HepG2 (cell line): ENCODE data around the gene KRCC1. TPM values are rescaled to one million over a fixed set of nuclear protein-coding genes. Genes with fewer than 3 reads are reported as not detected.
A peak's percentile ranks its signal among the peaks of the same experiment; 100 is the strongest.

ENCODE experiments used
- ATAC-seq: fragments of 200-7000 bp; cut with Tn5 transposase; 3 replicates; pipeline ENCODE4 v1.9.1; 2020; ENCODE audit warnings: mild to moderate bottlenecking, moderate library complexity
- BruUV-seq: library from RNA; stranded (reverse); fragments of 400-500 nt; replicated peaks from 2 replicates; lab custom pipeline; 2021; lab: Mats Ljungman, UMichigan
- CTCF ChIA-PET: fragments of 300-600 bp; formaldehyde crosslinking; extraction: SDS; loops from one replicate; lab custom pipeline; 2021; ENCODE audit warnings: low total read pairs, inconsistent platforms, low intra/inter-chr PET ratio; lab: Yijun Ruan, JAX
- POLR2A ChIA-PET: fragments of 350-600 bp; sonication (Branson Sonifier 250); formaldehyde crosslinking; loops from one replicate; lab custom pipeline; 2020; ENCODE audit warnings: antibody characterized with exemption, inconsistent platforms; lab: Yijun Ruan, JAX
- DNase-seq: peaks from one replicate; pipeline ENCODE4 v3.0.0-alpha.2; 2015; ENCODE audit warnings: low spot score
- FAIRE-seq: peaks from 3 replicates; lab custom pipeline; 2011; peaks lifted over from hg19 to GRCh38; lab: Jason Lieb, UNC
- H2AFZ ChIP-seq: one replicate; pipeline ENCODE4 v1.6.1; 2011; ENCODE audit warnings: low read length, inconsistent platforms
- H3K27ac ChIP-seq: fragments of 300-600 bp; 3 replicates; pipeline ENCODE4 v1.8.0; 2011; ENCODE audit warnings: mixed run types, mild to moderate bottlenecking, mixed read lengths, low read length, inconsistent platforms; ENCODE audit not compliant: insufficient read depth; ENCODE audit errors: extremely low read length
- H3K27me3 ChIP-seq, 2 experiments: fragments of 200-600 bp in 1 of 2; 2 replicates in 1 of 2; 3 replicates in 1 of 2; pipeline versions ENCODE4 v1.6.0 to v1.8.0; 2011; ENCODE audit warnings: low read length in 2 of 2, mild to moderate bottlenecking in 2 of 2, moderate library complexity in 2 of 2, inconsistent platforms in 1 of 2; ENCODE audit not compliant: insufficient read depth in 2 of 2, control insufficient read depth in 1 of 2
- H3K36me3 ChIP-seq, 2 experiments: fragments of 200-600 bp in 1 of 2; replicated peaks in 1 of 2; 2 replicates in 1 of 2; 3 replicates in 1 of 2; pipeline versions ENCODE4 v1.5.1 to v1.8.0; 2011; ENCODE audit warnings: low read length in 2 of 2, inconsistent platforms in 1 of 2; ENCODE audit not compliant: insufficient read depth in 2 of 2, control insufficient read depth in 1 of 2
- H3K4me1 ChIP-seq: 2 replicates; pipeline ENCODE4 v1.5.1; 2012; ENCODE audit warnings: low read length, inconsistent platforms; ENCODE audit not compliant: insufficient read depth
- H3K4me2 ChIP-seq: 2 replicates; pipeline ENCODE4 v1.6.0; 2011; ENCODE audit warnings: low read depth, low read length, inconsistent platforms
- H3K4me3 ChIP-seq, 3 experiments: fragments of 200-600 bp in 1 of 3; sonication (generic), shearing (Covaris generic) in 1 of 3; replicated peaks in 1 of 3; 2 replicates each; pipeline ENCODE4 v1.5.1; 2011 to 2016; ENCODE audit warnings: low read length in 3 of 3, inconsistent platforms in 2 of 3, low read depth in 2 of 3, mild to moderate bottlenecking in 2 of 3, control low read depth in 1 of 3, mixed read lengths in 1 of 3; ENCODE audit not compliant: insufficient read depth in 1 of 3
- H3K79me2 ChIP-seq: one replicate; pipeline ENCODE4 v1.6.1; 2011; ENCODE audit warnings: low read length, inconsistent platforms; ENCODE audit not compliant: insufficient read depth
- H3K9ac ChIP-seq: 2 replicates; pipeline ENCODE4 v1.6.0; 2011; ENCODE audit warnings: mild to moderate bottlenecking, low read depth, low read length, inconsistent platforms; ENCODE audit not compliant: insufficient read depth
- H3K9me3 ChIP-seq: 2 replicates; pipeline ENCODE4 v1.5.1; 2012; ENCODE audit warnings: mild to moderate bottlenecking, low read length
- H4K20me1 ChIP-seq: 2 replicates; pipeline ENCODE4 v1.6.0; 2011; ENCODE audit warnings: inconsistent platforms, mild to moderate bottlenecking, low read length, moderate library complexity; ENCODE audit not compliant: insufficient read depth
- CHCHD3 ChIP-seq: sonication (generic); formaldehyde crosslinking; IDR thresholded peaks from 2 replicates; pipeline ENCODE4 v1.8.0; 2022; ENCODE audit warnings: mild to moderate bottlenecking, missing genetic modification reagents, moderate library complexity
- ESRRA ChIP-seq: sonication (generic); formaldehyde crosslinking; IDR thresholded peaks from 2 replicates; pipeline ENCODE4 v1.5.1; 2020; ENCODE audit warnings: mild to moderate bottlenecking, low read depth, missing genetic modification reagents
- KAT8 ChIP-seq: IDR thresholded peaks from 2 replicates; pipeline ENCODE4 v1.6.1; 2016; ENCODE audit warnings: missing genetic modification reagents, missing compliant biosample characterization
- MYNN ChIP-seq: sonication (generic); formaldehyde crosslinking; IDR thresholded peaks from 2 replicates; pipeline ENCODE4 v1.4.0; 2020; ENCODE audit warnings: mild to moderate bottlenecking, low read depth, missing genetic modification reagents
- SMC3 ChIP-seq: IDR thresholded peaks from 2 replicates; pipeline ENCODE4 v1.6.1; 2011; ENCODE audit warnings: low read length, improper control_type of control experiment
- SP140L ChIP-seq: sonication (generic); formaldehyde crosslinking; IDR thresholded peaks from 2 replicates; pipeline ENCODE4 v1.4.0; 2020; ENCODE audit warnings: missing genetic modification reagents, borderline replicate concordance
- STAG1 ChIP-seq: sonication (generic); formaldehyde crosslinking; IDR thresholded peaks from 2 replicates; pipeline ENCODE4 v1.4.0; 2020; ENCODE audit warnings: missing genetic modification reagents
- ZNF543 ChIP-seq: sonication (generic); formaldehyde crosslinking; IDR thresholded peaks from 2 replicates; pipeline ENCODE4 v1.4.0; 2020; ENCODE audit warnings: mild to moderate bottlenecking, missing genetic modification reagents
- ZNF564 ChIP-seq: sonication (generic); formaldehyde crosslinking; IDR thresholded peaks from 2 replicates; pipeline ENCODE4 v1.8.1; 2023; ENCODE audit warnings: mild to moderate bottlenecking, missing genetic modification reagents
- ZSCAN31 ChIP-seq: sonication (generic); formaldehyde crosslinking; IDR thresholded peaks from 2 replicates; pipeline ENCODE4 v1.5.0; 2020; ENCODE audit warnings: low read depth, mild to moderate bottlenecking, missing genetic modification reagents
- WGBS: methylation state at CpG from one replicate; pipeline ENCODE4 v1.1.6; 2017; ENCODE audit warnings: low lambda C conversion rate; 5-methylcytosine and 5-hydroxymethylcytosine counted together
- in situ Hi-C: cut with HindIII; loops from 2 replicates; pipeline ENCODE4 v1.10.0; 2017; ENCODE audit warnings: low pct_unique_long_range_greater_than_20kb; ENCODE audit not compliant: extremely low pct_ligation_motif_present
- intact Hi-C: fragments of 100-400 bp; cut with micrococcal nuclease; formaldehyde crosslinking; loops from one replicate; pipeline ENCODE4 v1.10.0; 2022; ENCODE audit not compliant: unreplicated experiment
- polyA plus RNA-seq, 8 experiments: library from polyadenylated mRNA; depleted of rRNA in 3 of 8; stranded (reverse) in 7 of 8; unstranded in 1 of 8; fragments of >200 nt; fragmentation: Illumina TruSeq in 4 of 8; extraction: Trizol in 4 of 8; gene quantifications; 2 replicates each; pipeline versions ENCODE4 v1.2.1 to v1.2.3, GENCODE V29; 2011 to 2016; ENCODE audit warnings: low read depth in 4 of 8, missing spikeins in 1 of 8, mixed read lengths in 1 of 8; ENCODE audit not compliant: insufficient read depth in 1 of 8
- total RNA-seq, 5 experiments: library from RNA; depleted of rRNA; stranded (reverse); fragments of >200 nt; fragmentation: Illumina TruSeq; extraction: Trizol; gene quantifications; 2 replicates each; pipeline ENCODE4 v1.2.3, GENCODE V29; 2016; ENCODE audit warnings: low read depth in 1 of 5
- TF ChIP-seq, protein P1 (sequence below): sonication (generic); formaldehyde crosslinking; IDR thresholded peaks from 2 replicates; pipeline ENCODE4 v1.5.0; 2020; ENCODE audit warnings: mild to moderate bottlenecking, missing genetic modification reagents, moderate library complexity
- TF ChIP-seq, protein P2 (sequence below): IDR thresholded peaks from 2 replicates; pipeline ENCODE4 v1.6.1; 2016; ENCODE audit warnings: control low read depth
- TF ChIP-seq, protein P3 (sequence below): IDR thresholded peaks from 2 replicates; pipeline ENCODE4 v1.6.1; 2016
- TF ChIP-seq, protein P4 (sequence below): sonication (generic); formaldehyde crosslinking; IDR thresholded peaks from 2 replicates; pipeline ENCODE4 v1.4.0; 2020; ENCODE audit warnings: missing genetic modification reagents

KRCC1 gene
- total and polyA plus RNA-seq, 2 of the 13 experiments (the other 11 are each of a cell fraction or from before 2014, with no cell fraction given) = 6.5 to 7.7 TPM

DNA sequence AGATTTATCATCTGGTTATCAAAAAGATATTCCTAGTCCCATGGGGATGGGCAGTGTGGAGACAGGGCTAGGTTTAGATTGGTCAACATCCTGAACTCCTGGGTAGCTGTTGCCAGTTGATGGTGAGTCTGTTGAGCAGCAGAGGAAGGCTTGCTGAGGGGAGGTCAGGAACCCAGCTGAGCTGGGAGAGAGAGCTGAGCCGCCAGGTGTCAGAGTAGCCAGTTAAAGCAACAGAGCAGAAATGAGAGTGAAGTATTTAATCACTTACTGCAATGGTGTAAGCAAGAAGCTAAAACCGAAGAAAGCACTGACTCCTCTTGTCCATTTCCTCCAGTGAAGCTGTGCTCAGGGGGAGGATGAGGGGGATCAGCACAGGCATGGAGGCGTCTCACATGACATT, 41.6 kb upstream of the KRCC1 start:
- in situ Hi-C loops (no loop called here), intact Hi-C loops (loop anchor here (2.0 kb wide), 1 partner anchor 64 kb away; no protein-coding TSS in a partner anchor)
- POLR2A ChIA-PET = no interaction called here
- TF ChIP-seq ZNF564 (CRISPR knock-in tag) (no peak), ESRRA (CRISPR knock-in tag) (no peak), KAT8 (CRISPR knock-in tag) (no peak), SP140L (CRISPR knock-in tag) (no peak), SMC3 (peak; percentile 19; the same call in 1 of the 2 replicates), CHCHD3 (no peak), ZSCAN31 (CRISPR knock-in tag) (no peak), STAG1 (peak; percentile 56), MYNN (CRISPR knock-in tag) (no peak), ZNF543 (CRISPR knock-in tag) (no peak)
- TF ChIP-seq, protein P1, sequence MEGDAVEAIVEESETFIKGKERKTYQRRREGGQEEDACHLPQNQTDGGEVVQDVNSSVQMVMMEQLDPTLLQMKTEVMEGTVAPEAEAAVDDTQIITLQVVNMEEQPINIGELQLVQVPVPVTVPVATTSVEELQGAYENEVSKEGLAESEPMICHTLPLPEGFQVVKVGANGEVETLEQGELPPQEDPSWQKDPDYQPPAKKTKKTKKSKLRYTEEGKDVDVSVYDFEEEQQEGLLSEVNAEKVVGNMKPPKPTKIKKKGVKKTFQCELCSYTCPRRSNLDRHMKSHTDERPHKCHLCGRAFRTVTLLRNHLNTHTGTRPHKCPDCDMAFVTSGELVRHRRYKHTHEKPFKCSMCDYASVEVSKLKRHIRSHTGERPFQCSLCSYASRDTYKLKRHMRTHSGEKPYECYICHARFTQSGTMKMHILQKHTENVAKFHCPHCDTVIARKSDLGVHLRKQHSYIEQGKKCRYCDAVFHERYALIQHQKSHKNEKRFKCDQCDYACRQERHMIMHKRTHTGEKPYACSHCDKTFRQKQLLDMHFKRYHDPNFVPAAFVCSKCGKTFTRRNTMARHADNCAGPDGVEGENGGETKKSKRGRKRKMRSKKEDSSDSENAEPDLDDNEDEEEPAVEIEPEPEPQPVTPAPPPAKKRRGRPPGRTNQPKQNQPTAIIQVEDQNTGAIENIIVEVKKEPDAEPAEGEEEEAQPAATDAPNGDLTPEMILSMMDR = peak; percentile 48
- TF ChIP-seq, protein P2, sequence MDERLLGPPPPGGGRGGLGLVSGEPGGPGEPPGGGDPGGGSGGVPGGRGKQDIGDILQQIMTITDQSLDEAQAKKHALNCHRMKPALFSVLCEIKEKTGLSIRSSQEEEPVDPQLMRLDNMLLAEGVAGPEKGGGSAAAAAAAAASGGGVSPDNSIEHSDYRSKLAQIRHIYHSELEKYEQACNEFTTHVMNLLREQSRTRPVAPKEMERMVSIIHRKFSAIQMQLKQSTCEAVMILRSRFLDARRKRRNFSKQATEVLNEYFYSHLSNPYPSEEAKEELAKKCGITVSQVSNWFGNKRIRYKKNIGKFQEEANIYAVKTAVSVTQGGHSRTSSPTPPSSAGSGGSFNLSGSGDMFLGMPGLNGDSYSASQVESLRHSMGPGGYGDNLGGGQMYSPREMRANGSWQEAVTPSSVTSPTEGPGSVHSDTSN = no peak
- TF ChIP-seq, protein P3, sequence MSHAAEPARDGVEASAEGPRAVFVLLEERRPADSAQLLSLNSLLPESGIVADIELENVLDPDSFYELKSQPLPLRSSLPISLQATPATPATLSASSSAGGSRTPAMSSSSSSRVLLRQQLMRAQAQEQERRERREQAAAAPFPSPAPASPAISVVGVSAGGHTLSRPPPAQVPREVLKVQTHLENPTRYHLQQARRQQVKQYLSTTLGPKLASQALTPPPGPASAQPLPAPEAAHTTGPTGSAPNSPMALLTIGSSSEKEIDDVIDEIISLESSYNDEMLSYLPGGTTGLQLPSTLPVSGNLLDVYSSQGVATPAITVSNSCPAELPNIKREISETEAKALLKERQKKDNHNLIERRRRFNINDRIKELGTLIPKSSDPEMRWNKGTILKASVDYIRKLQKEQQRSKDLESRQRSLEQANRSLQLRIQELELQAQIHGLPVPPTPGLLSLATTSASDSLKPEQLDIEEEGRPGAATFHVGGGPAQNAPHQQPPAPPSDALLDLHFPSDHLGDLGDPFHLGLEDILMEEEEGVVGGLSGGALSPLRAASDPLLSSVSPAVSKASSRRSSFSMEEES (CRISPR knock-in tag) = no peak
- TF ChIP-seq, protein P4, sequence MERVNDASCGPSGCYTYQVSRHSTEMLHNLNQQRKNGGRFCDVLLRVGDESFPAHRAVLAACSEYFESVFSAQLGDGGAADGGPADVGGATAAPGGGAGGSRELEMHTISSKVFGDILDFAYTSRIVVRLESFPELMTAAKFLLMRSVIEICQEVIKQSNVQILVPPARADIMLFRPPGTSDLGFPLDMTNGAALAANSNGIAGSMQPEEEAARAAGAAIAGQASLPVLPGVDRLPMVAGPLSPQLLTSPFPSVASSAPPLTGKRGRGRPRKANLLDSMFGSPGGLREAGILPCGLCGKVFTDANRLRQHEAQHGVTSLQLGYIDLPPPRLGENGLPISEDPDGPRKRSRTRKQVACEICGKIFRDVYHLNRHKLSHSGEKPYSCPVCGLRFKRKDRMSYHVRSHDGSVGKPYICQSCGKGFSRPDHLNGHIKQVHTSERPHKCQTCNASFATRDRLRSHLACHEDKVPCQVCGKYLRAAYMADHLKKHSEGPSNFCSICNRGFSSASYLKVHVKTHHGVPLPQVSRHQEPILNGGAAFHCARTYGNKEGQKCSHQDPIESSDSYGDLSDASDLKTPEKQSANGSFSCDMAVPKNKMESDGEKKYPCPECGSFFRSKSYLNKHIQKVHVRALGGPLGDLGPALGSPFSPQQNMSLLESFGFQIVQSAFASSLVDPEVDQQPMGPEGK (CRISPR knock-in tag) = no peak
- Histone ChIP-seq H3K4me2 (no peak overlapping the region), H3K4me3 (no peak overlapping the region), H2AFZ (no peak overlapping the region), H3K36me3 (no peaks in the 10 kb centered on the region), H3K9me3 (no peaks in the 10 kb centered on the region), H3K27ac (no peak overlapping the region), H4K20me1 (no peaks in the 10 kb centered on the region), H3K4me1 (peaks cover 7% of the 10 kb centered on the region), H3K9ac (no peak overlapping the region), H3K27me3 (peaks cover 3 to 28% of the 10 kb centered on the region in 2 experiments; a peak in 3 of 5 replicates), H3K79me2 (no peaks in the 10 kb centered on the region)
- DNase-seq = no peak
- no TSS peak for BruUV-seq
- peak; percentile 74 for ATAC-seq
- FAIRE-seq = no peak
- 30% methylated on average over 3 of the region's 3 CpGs for WGBS
- CTCF ChIA-PET = interaction anchor here (1.1 kb wide), 1 partner anchor 62 kb away, joined by 3 read pairs; no protein-coding TSS in a partner anchor
